Measurements from ENCODE around the gene TSGA10IP. TPM values are rescaled to one million over a fixed set of nuclear protein-coding genes. Genes with fewer than 3 reads are reported as not detected.

The TSGA10IP gene
- polyA plus RNA-seq, 1 experiment, result not detected

- no peak overlapping the region for H3K27ac ChIP-seq (ENCODE audit: low read depth, low read length)
- POLR2A ChIA-PET, result interaction anchor here (0.5 kb wide), 1 partner anchor 18 kb away, joined by 3 read pairs; no protein-coding TSS in a partner anchor
- H3K4me3 ChIP-seq (ENCODE audit: low read depth, low read length), result no peak overlapping the region
- no peaks in the 10 kb centered on the region for H3K27me3 ChIP-seq (ENCODE audit: control insufficient read depth, insufficient read depth, low read length)
- DNase-seq (ENCODE audit: low read depth, low spot score), result no peak
- CTCF ChIA-PET, result interaction anchor here (1.0 to 1.9 kb wide), 3 partner anchors 42 to 47 kb away, joined by 3 to 7 read pairs (median 6); partner anchors contain the start of genes CCDC85B and FIBP
- TF ChIP-seq, protein P1, sequence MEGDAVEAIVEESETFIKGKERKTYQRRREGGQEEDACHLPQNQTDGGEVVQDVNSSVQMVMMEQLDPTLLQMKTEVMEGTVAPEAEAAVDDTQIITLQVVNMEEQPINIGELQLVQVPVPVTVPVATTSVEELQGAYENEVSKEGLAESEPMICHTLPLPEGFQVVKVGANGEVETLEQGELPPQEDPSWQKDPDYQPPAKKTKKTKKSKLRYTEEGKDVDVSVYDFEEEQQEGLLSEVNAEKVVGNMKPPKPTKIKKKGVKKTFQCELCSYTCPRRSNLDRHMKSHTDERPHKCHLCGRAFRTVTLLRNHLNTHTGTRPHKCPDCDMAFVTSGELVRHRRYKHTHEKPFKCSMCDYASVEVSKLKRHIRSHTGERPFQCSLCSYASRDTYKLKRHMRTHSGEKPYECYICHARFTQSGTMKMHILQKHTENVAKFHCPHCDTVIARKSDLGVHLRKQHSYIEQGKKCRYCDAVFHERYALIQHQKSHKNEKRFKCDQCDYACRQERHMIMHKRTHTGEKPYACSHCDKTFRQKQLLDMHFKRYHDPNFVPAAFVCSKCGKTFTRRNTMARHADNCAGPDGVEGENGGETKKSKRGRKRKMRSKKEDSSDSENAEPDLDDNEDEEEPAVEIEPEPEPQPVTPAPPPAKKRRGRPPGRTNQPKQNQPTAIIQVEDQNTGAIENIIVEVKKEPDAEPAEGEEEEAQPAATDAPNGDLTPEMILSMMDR (IDR thresholded peaks at IDR 0.05; ENCODE audit: low read depth, low read length), result no peak
- H3K9me3 ChIP-seq (ENCODE audit: control insufficient read depth, insufficient read depth, low read length), result no peaks in the 10 kb centered on the region
Measured at GRCh38 chr11:65931773-65932557, 13.3 kb upstream of the TSGA10IP start.

- Histone ChIP-seq H3K9me3 (ENCODE audit: control insufficient read depth, insufficient read depth, low read length) (no peaks in the 10 kb centered on the region), H3K27ac (ENCODE audit: low read depth, low read length) (no peak overlapping the region), H3K27me3 (ENCODE audit: control insufficient read depth, insufficient read depth, low read length) (no peaks in the 10 kb centered on the region), H3K4me3 (ENCODE audit: low read depth, low read length) (no peak overlapping the region)
- ChIA-PET CTCF (interaction anchor here (0.8 to 1.9 kb wide), 4 partner anchors 42 to 73 kb away, joined by 3 to 7 read pairs (median 4); partner anchors contain the start of genes CCDC85B and FIBP), POLR2A (interaction anchor here (0.5 kb wide), 1 partner anchor 18 kb away, joined by 3 read pairs; no protein-coding TSS in a partner anchor)
- TF ChIP-seq, protein P1 (IDR thresholded peaks at IDR 0.05; ENCODE audit: low read depth, low read length), result no peak
- DNase-seq (ENCODE audit: low read depth, low spot score), result no peak
Measured at GRCh38 chr11:65932558-65932919, 12.7 kb upstream of the TSGA10IP start.

GRCh38 chr11:65934014-65934413 is 11.3 kb upstream of the TSGA10IP start:
- DNase-seq (ENCODE audit: low read depth, low spot score), result peak; percentile 33
- CTCF ChIA-PET, result interaction anchor here (0.7 to 1.0 kb wide), 4 partner anchors 33 to 74 kb away, joined by 3 to 8 read pairs (median 3); partner anchors contain the start of genes FIBP and MUS81
- POLR2A ChIA-PET, result interaction anchor here (1.0 kb wide), 1 partner anchor 44 kb away, joined by 8 read pairs; the partner anchor contains the start of gene CCDC85B

DNA sequence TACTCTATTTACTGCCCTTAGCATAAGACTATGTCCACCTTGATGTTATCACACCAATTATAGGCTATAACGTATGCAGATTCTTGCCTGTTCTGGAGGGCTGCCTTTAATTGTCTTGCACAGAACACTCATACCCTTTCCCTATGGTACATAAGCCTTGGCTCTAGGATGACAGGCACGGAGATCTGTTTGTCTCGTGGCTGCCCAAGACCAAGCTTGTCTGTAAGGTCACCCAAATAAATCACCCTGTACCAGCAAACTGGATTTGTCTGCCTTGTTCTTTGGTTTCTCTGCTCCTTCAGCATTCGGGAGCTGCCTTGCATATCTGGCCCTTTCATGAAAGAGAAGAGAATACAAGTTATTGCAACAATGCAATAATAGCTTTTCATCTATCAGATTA is 7.5 kb upstream of the TSGA10IP start:
- POLR2A ChIA-PET, result interaction anchor here (0.6 kb wide), 1 partner anchor 285 kb away, joined by 3 read pairs; no protein-coding TSS in a partner anchor

More at GRCh38 chr11:65934014-65934413, 11.3 kb upstream of the TSGA10IP start:
- TF ChIP-seq, protein P1 (IDR thresholded peaks at IDR 0.05; ENCODE audit: low read depth, low read length), result no peak
- Histone ChIP-seq H3K27me3 (ENCODE audit: control insufficient read depth, insufficient read depth, low read length) (no peaks in the 10 kb centered on the region), H3K9me3 (ENCODE audit: control insufficient read depth, insufficient read depth, low read length) (no peaks in the 10 kb centered on the region), H3K27ac (ENCODE audit: low read depth, low read length) (no peak overlapping the region), H3K4me3 (ENCODE audit: low read depth, low read length) (no peak overlapping the region)

More for the DNA sequence above, 7.5 kb upstream of the TSGA10IP start:
- no peaks in the 10 kb centered on the region for H3K27me3 ChIP-seq (ENCODE audit: control insufficient read depth, insufficient read depth, low read length)
- H3K27ac ChIP-seq (ENCODE audit: low read depth, low read length), result no peak overlapping the region
- H3K9me3 ChIP-seq (ENCODE audit: control insufficient read depth, insufficient read depth, low read length), result no peaks in the 10 kb centered on the region
- DNase-seq (ENCODE audit: low read depth, low spot score), result no peak
- TF ChIP-seq, protein P1 (IDR thresholded peaks at IDR 0.05; ENCODE audit: low read depth, low read length), result no peak
- no peak overlapping the region for H3K4me3 ChIP-seq (ENCODE audit: low read depth, low read length)
- CTCF ChIA-PET, result interaction anchor here (1.9 kb wide), 1 partner anchor 53 kb away, joined by 8 read pairs; no protein-coding TSS in a partner anchor
